K562 (cell line): Measurements from ENCODE around the gene IFT22. TPM values are rescaled to one million over a fixed set of nuclear protein-coding genes. Genes with fewer than 3 reads are reported as not detected.

ENCODE experiments used
- ATAC-seq: fragments of 200-7000 bp; cut with Tn5 transposase; 3 replicates; pipeline ENCODE4 v1.9.1; 2020; ENCODE audit warnings: moderate library complexity
- BruUV-seq: library from RNA; stranded (reverse); fragments of 400-500 nt; replicated peaks from 2 replicates; lab custom pipeline; 2021; lab: Mats Ljungman, UMichigan
- CTCF ChIA-PET: fragments of 300-600 bp; formaldehyde crosslinking; extraction: SDS; loops from one replicate; lab custom pipeline; 2021; ENCODE audit warnings: low intra/inter-chr PET ratio; lab: Yijun Ruan, JAX
- POLR2A ChIA-PET: fragments of 300-600, 350-650 bp; sonication (Branson Sonifier 250); formaldehyde crosslinking; extraction: SDS; loops from one replicate; lab custom pipeline; 2021; ENCODE audit warnings: antibody characterized with exemption, inconsistent platforms; lab: Yijun Ruan, JAX
- DNase-seq, 4 experiments: peaks; one replicate each; pipeline versions ENCODE4 v3.0.0 to v3.0.0-alpha.2; 2011 to 2018; ENCODE audit warnings: low spot score in 3 of 4, mixed read lengths in 3 of 4; ENCODE audit errors: extremely low read depth in 1 of 4
- FAIRE-seq: peaks from 2 replicates; lab custom pipeline; 2011; peaks lifted over from hg19 to GRCh38; lab: Jason Lieb, UNC
- H2AFZ ChIP-seq: 2 replicates; pipeline ENCODE4 v1.6.0; 2011; ENCODE audit warnings: low read depth, low read length, control low read depth, inconsistent platforms
- H3K27ac ChIP-seq: fragments of 200-600 bp; 3 replicates; pipeline ENCODE4 v1.8.0; 2011; ENCODE audit warnings: low read depth, mild to moderate bottlenecking, control low read depth, inconsistent platforms, low read length, moderate library complexity, mixed read lengths; ENCODE audit errors: extremely low read depth
- H3K27me3 ChIP-seq, 2 experiments: fragments of 300-600 bp in 1 of 2; 2 replicates in 1 of 2; 3 replicates in 1 of 2; pipeline versions ENCODE4 v1.6.0 to v1.8.0; 2011; ENCODE audit warnings: inconsistent platforms in 2 of 2, low read length in 2 of 2, mild to moderate bottlenecking in 1 of 2, mixed read lengths in 1 of 2, moderate library complexity in 1 of 2; ENCODE audit not compliant: control insufficient read depth in 2 of 2, insufficient read depth in 2 of 2
- H3K36me3 ChIP-seq: fragments of 300-600 bp; 3 replicates; pipeline ENCODE4 v1.8.0; 2011; ENCODE audit warnings: mild to moderate bottlenecking, low read length, inconsistent platforms; ENCODE audit not compliant: control insufficient read depth, insufficient read depth
- H3K4me1 ChIP-seq, 2 experiments: fragments of 200-600 bp in 1 of 2; replicated peaks in 1 of 2; 2 replicates in 1 of 2; 3 replicates in 1 of 2; pipeline versions ENCODE4 v1.5.1 to v1.8.0; 2011; ENCODE audit warnings: inconsistent platforms in 2 of 2, low read length in 2 of 2, mild to moderate bottlenecking in 1 of 2, mixed read lengths in 1 of 2, moderate library complexity in 1 of 2; ENCODE audit not compliant: control insufficient read depth in 2 of 2, insufficient read depth in 2 of 2
- H3K4me2 ChIP-seq: 2 replicates; pipeline ENCODE4 v1.6.1; 2011; ENCODE audit warnings: low read length, control low read depth, inconsistent platforms, mixed read lengths; ENCODE audit not compliant: insufficient read depth
- H3K4me3 ChIP-seq: fragments of 200-600 bp; sonication (generic), shearing (Covaris generic); 2 replicates; pipeline ENCODE4 v1.5.1; 2016; ENCODE audit warnings: control low read depth, inconsistent platforms
- H3K79me2 ChIP-seq: fragments of 200-600 bp; 3 replicates; pipeline ENCODE4 v1.8.0; 2011; ENCODE audit warnings: low read length, inconsistent platforms; ENCODE audit not compliant: control insufficient read depth, insufficient read depth
- H3K9ac ChIP-seq, 2 experiments: 2 replicates each; pipeline versions ENCODE4 v1.6.0 to v1.6.1; 2011; ENCODE audit warnings: low read depth in 2 of 2, low read length in 2 of 2, control low read depth in 1 of 2, inconsistent platforms in 1 of 2, mild to moderate bottlenecking in 1 of 2, mixed read lengths in 1 of 2; ENCODE audit not compliant: insufficient read depth in 1 of 2
- H3K9me1 ChIP-seq: one replicate; pipeline ENCODE4 v1.6.0; 2011; ENCODE audit warnings: inconsistent platforms, mild to moderate bottlenecking, low read length, moderate library complexity; ENCODE audit not compliant: control insufficient read depth, insufficient read depth
- H3K9me3 ChIP-seq: replicated peaks from 2 replicates; pipeline ENCODE4 v1.5.1; 2011; ENCODE audit warnings: low read depth, low read length, inconsistent platforms; ENCODE audit not compliant: control insufficient read depth, insufficient read depth
- H4K20me1 ChIP-seq: replicated peaks from 2 replicates; pipeline ENCODE4 v1.6.1; 2011; ENCODE audit warnings: low read length, inconsistent platforms, mixed read lengths; ENCODE audit not compliant: control insufficient read depth, insufficient read depth
- CTBP1 ChIP-seq: fragments of 450-650 bp; IDR thresholded peaks from 2 replicates; pipeline ENCODE4 v1.6.1; 2016; ENCODE audit warnings: borderline replicate concordance
- DIDO1 ChIP-seq: fragments of 450-650 bp; IDR thresholded peaks from 2 replicates; pipeline ENCODE4 v1.6.1; 2016; ENCODE audit warnings: low read depth, missing biosample characterization, missing genetic modification characterization
- HOXB6 ChIP-seq: fragments of 250-450 bp; sonication (Bioruptor Pico); IDR thresholded peaks from 2 replicates; pipeline ENCODE4 v1.5.1; 2022; ENCODE audit warnings: mild to moderate bottlenecking, borderline replicate concordance
- PHF21A ChIP-seq: fragments of 450-650 bp; IDR thresholded peaks from 2 replicates; pipeline ENCODE4 v1.6.1; 2017; ENCODE audit warnings: low read depth, borderline replicate concordance
- TGIF2 ChIP-seq: sonication (generic); formaldehyde crosslinking; IDR thresholded peaks from 2 replicates; pipeline ENCODE4 v1.8.1; 2022; ENCODE audit warnings: mild to moderate bottlenecking, missing genetic modification reagents, moderate library complexity
- ZFP1 ChIP-seq: fragments of 450-650 bp; formaldehyde crosslinking; IDR thresholded peaks from 2 replicates; pipeline ENCODE4 v1.4.0; 2020; ENCODE audit warnings: mild to moderate bottlenecking, mixed read lengths
- WGBS: fragments of 100-300 bp; shearing (Covaris generic); methylation state at CpG from one replicate; pipeline ENCODE4 v1.1.6; 2016; ENCODE audit warnings: low coverage, mixed read lengths; ENCODE audit not compliant: insufficient coverage; ENCODE audit errors: missing lambda C conversion rate; 5-methylcytosine and 5-hydroxymethylcytosine counted together
- in situ Hi-C: fragments of 300-500 bp; cut with MboI; formaldehyde crosslinking; loops from 4 replicates; pipeline ENCODE4 v1.15.0; 2018; ENCODE audit warnings: inconsistent platforms, mixed read lengths
- intact Hi-C: fragments of 100-400 bp; cut with micrococcal nuclease; formaldehyde crosslinking; loops from 2 replicates; pipeline ENCODE4 v1.14.2; 2022
- polyA plus RNA-seq, 8 experiments: library from polyadenylated mRNA; depleted of rRNA in 4 of 8; stranded (reverse) in 5 of 8; unstranded in 3 of 8; fragments of >200 nt; fragmentation: Nextera tagmentation in 2 of 8; fragmentation: Illumina TruSeq in 1 of 8; extraction: Ambion mirVana in 2 of 8; extraction: Trizol in 1 of 8; gene quantifications; 2 replicates each; pipeline versions ENCODE4 v1.2.1 to v1.2.3, GENCODE V29; 2011 to 2014; ENCODE audit warnings: inconsistent platforms in 1 of 8, missing spikeins in 1 of 8
- total RNA-seq, 7 experiments: library from RNA; depleted of rRNA in 6 of 7; stranded (reverse); fragments of >200 nt in 6 of 7; fragmentation: Illumina TruSeq in 2 of 7; extraction: Trizol in 2 of 7; gene quantifications; 2 replicates each; pipeline versions ENCODE4 v1.2.1 to v1.2.3, GENCODE V29; 2011 to 2021; ENCODE audit warnings: low replicate concordance in 1 of 7
- TF ChIP-seq, protein P1 (sequence below): sonication (generic); formaldehyde crosslinking; IDR thresholded peaks from 2 replicates; pipeline ENCODE4 v1.5.0; 2020; ENCODE audit warnings: missing genetic modification reagents
- TF ChIP-seq, protein P2 (sequence below): sonication (generic); formaldehyde crosslinking; IDR thresholded peaks from 2 replicates; pipeline ENCODE4 v1.9.0; 2022; ENCODE audit warnings: mild to moderate bottlenecking, missing genetic modification reagents
- TF ChIP-seq, protein P3 (sequence below), 3 experiments: fragments of 200-800 bp in 1 of 3; fragments of 250-450 bp in 1 of 3; fragments of 450-650 bp in 1 of 3; sonication (Bioruptor Pico) in 1 of 3; sonication (Bioruptor generic) in 1 of 3; formaldehyde crosslinking in 1 of 3; IDR thresholded peaks; 2 replicates each; pipeline versions ENCODE4 v1.6.1 to v1.8.0; 2016 to 2022; ENCODE audit warnings: mild to moderate bottlenecking in 2 of 3, missing genetic modification characterization in 2 of 3, missing compliant biosample characterization in 1 of 3, moderate library complexity in 1 of 3

Gene IFT22
- total and polyA plus RNA-seq, 9 of the 15 experiments (the other 6 are each of a cell fraction or from before 2014, with no cell fraction given) = 6.3 to 18.2 (median 7.7) TPM

DNA sequence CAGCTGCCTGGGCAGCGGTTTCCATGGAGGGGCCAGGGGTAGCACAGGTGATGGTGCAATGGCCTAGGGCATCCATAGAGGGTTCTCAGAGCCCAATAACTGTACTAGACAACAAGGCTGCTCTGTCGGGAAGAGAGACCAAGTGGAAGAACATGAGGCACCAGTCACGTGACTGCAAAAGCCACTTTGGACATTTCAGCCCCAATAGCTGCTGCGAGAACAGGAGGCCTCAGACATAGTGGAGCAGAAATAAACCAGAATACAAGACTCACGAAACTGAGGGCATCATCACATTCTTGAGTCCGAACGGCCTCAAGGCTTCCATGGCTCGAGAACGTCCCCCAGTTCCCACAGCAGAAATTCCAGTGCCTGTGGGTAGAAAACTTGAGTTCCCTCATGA is 44.5 kb downstream of the IFT22 start (continued):
- TF ChIP-seq, protein P1, sequence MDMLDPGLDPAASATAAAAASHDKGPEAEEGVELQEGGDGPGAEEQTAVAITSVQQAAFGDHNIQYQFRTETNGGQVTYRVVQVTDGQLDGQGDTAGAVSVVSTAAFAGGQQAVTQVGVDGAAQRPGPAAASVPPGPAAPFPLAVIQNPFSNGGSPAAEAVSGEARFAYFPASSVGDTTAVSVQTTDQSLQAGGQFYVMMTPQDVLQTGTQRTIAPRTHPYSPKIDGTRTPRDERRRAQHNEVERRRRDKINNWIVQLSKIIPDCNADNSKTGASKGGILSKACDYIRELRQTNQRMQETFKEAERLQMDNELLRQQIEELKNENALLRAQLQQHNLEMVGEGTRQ (CRISPR knock-in tag) = peak; percentile 72
- TF ChIP-seq, protein P2, sequence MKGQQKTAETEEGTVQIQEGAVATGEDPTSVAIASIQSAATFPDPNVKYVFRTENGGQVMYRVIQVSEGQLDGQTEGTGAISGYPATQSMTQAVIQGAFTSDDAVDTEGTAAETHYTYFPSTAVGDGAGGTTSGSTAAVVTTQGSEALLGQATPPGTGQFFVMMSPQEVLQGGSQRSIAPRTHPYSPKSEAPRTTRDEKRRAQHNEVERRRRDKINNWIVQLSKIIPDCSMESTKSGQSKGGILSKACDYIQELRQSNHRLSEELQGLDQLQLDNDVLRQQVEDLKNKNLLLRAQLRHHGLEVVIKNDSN (CRISPR knock-in tag) = peak; percentile 72
- TF ChIP-seq TGIF2 (CRISPR knock-in tag) = no peak
- TF ChIP-seq, all 486 proteins: peak for 7

DNA sequence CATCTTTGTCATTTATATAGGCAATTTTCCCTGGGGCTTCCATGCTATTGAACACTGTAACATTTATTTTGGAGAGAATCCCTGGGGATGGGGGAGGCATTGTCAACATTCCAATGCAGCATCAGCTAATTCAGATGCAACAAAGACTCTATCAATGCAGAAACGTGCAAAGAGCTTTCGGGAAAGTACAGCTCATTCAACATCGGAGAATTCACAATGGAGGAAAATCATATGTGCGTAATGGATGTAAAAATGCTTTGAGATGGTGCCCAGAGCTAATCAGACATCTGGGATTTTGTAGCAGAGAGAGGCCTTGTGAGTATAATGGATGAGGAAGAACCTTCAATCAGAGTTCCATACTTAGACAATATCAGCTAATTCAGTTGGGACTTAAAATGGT is 48.4 kb downstream of the IFT22 start:
- CTCF ChIA-PET = no interaction called here
- in situ Hi-C loops = no loop called here

More for the DNA sequence above, 48.4 kb downstream of the IFT22 start:
- Histone ChIP-seq H3K9me3 (no peaks in the 10 kb centered on the region; the same call in 1 of the 2 replicates), H4K20me1 (no peaks in the 10 kb centered on the region; the same call in 1 of the 2 replicates), H3K9me1 (no peaks in the 10 kb centered on the region), H3K4me2 (no peak overlapping the region), H3K27ac (no peak overlapping the region), H3K27me3 (peaks cover 35 to 54% of the 10 kb centered on the region in 2 experiments), H3K79me2 (no peaks in the 10 kb centered on the region), H3K4me1 (no peaks in the 10 kb centered on the region; a peak in 1 of 5 replicates), H3K9ac (no peak overlapping the region), H3K4me3 (no peak overlapping the region), H2AFZ (no peak overlapping the region), H3K36me3 (no peaks in the 10 kb centered on the region)
- TF ChIP-seq CTBP1 (no peak), DIDO1 (tag) (no peak), ZFP1 (CRISPR knock-in tag) (no peak), HOXB6 (CRISPR knock-in tag) (no peak), PHF21A (no peak)
- TF ChIP-seq, protein P3, sequence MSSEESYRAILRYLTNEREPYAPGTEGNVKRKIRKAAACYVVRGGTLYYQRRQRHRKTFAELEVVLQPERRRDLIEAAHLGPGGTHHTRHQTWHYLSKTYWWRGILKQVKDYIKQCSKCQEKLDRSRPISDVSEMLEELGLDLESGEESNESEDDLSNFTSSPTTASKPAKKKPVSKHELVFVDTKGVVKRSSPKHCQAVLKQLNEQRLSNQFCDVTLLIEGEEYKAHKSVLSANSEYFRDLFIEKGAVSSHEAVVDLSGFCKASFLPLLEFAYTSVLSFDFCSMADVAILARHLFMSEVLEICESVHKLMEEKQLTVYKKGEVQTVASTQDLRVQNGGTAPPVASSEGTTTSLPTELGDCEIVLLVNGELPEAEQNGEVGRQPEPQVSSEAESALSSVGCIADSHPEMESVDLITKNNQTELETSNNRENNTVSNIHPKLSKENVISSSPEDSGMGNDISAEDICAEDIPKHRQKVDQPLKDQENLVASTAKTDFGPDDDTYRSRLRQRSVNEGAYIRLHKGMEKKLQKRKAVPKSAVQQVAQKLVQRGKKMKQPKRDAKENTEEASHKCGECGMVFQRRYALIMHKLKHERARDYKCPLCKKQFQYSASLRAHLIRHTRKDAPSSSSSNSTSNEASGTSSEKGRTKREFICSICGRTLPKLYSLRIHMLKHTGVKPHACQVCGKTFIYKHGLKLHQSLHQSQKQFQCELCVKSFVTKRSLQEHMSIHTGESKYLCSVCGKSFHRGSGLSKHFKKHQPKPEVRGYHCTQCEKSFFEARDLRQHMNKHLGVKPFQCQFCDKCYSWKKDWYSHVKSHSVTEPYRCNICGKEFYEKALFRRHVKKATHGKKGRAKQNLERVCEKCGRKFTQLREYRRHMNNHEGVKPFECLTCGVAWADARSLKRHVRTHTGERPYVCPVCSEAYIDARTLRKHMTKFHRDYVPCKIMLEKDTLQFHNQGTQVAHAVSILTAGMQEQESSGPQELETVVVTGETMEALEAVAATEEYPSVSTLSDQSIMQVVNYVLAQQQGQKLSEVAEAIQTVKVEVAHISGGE (CRISPR knock-in tag; IDR thresholded peaks at IDR 0.05) = no peak
- FAIRE-seq (no peak), ATAC-seq (no peak), DNase-seq (no peak)
- intact Hi-C loops = no loop called here
- 20% methylated on average over 4 of the region's 4 CpGs for WGBS
- POLR2A ChIA-PET = interaction anchor here (0.6 kb wide), 1 partner anchor 382 kb away, joined by 5 read pairs; no protein-coding TSS in a partner anchor
- no TSS peak for BruUV-seq
